Endodermal cell (in vitro differentiated cells): Measurements from ENCODE around the gene ADIPOQ. TPM values are rescaled to one million over a fixed set of nuclear protein-coding genes. Genes with fewer than 3 reads are reported as not detected.

Experiments
- DNase-seq: peaks from one replicate; pipeline ENCODE4 v3.0.0-alpha.2; 2017
- H3K27ac ChIP-seq: 2 replicates; pipeline ENCODE4 v1.5.1; 2013; ENCODE audit warnings: mild to moderate bottlenecking, low read depth, low read length, moderate library complexity
- H3K27me3 ChIP-seq: 2 replicates; pipeline ENCODE4 v1.6.1; 2013; ENCODE audit warnings: mild to moderate bottlenecking, low read length, moderate library complexity; ENCODE audit not compliant: insufficient read depth, control insufficient read depth, poor library complexity, severe bottlenecking
- H3K36me3 ChIP-seq: 2 replicates; pipeline ENCODE4 v1.7.0; 2013; ENCODE audit warnings: mild to moderate bottlenecking, low read length, moderate library complexity; ENCODE audit not compliant: control insufficient read depth, insufficient read depth
- H3K4me1 ChIP-seq: one replicate; pipeline ENCODE4 v1.7.0; 2013; ENCODE audit warnings: low read length; ENCODE audit not compliant: control insufficient read depth, insufficient read depth
- H3K4me3 ChIP-seq: 2 replicates; pipeline ENCODE4 v1.5.1; 2013; ENCODE audit warnings: mild to moderate bottlenecking, low read length, moderate library complexity
- H3K9ac ChIP-seq: 2 replicates; pipeline ENCODE4 v1.6.1; 2013; ENCODE audit warnings: mild to moderate bottlenecking, low read length, moderate library complexity; ENCODE audit not compliant: poor library complexity, severe bottlenecking; ENCODE audit errors: extremely low read depth
- H3K9me3 ChIP-seq: 2 replicates; pipeline ENCODE4 v1.6.1; 2013; ENCODE audit warnings: mild to moderate bottlenecking, low read length, moderate library complexity; ENCODE audit not compliant: control insufficient read depth
- H3K27ac Mint-ChIP-seq: 2 replicates; pipeline ENCODE4 v1.8.0; 2020; ENCODE audit warnings: mixed read lengths
- H3K27me3 Mint-ChIP-seq: 2 replicates; pipeline ENCODE4 v1.8.0; 2021; ENCODE audit warnings: mild to moderate bottlenecking, mixed read lengths; ENCODE audit not compliant: insufficient read depth
- H3K36me3 Mint-ChIP-seq: 2 replicates; pipeline ENCODE4 v1.8.0; 2020; ENCODE audit warnings: low read depth, mixed read lengths
- H3K4me1 Mint-ChIP-seq: 2 replicates; pipeline ENCODE4 v1.8.0; 2020; ENCODE audit warnings: mixed read lengths
- H3K4me3 Mint-ChIP-seq: 2 replicates; pipeline ENCODE4 v1.8.0; 2020; ENCODE audit warnings: mild to moderate bottlenecking, moderate library complexity, mixed read lengths
- H3K9me3 Mint-ChIP-seq: 2 replicates; pipeline ENCODE4 v1.8.0; 2020; ENCODE audit warnings: mild to moderate bottlenecking, mixed read lengths
- CTCF ChIP-seq: fragments of 200-600 bp; sonication (generic); conservative IDR thresholded peaks from 2 replicates; pipeline ENCODE4 v1.5.0; 2021; ENCODE audit warnings: antibody characterized with exemption, mild to moderate bottlenecking
- WGBS, 2 experiments: methylation state at CpG; one replicate each; pipeline versions ENCODE4 v1.1.5 to v1.1.7; 2013; ENCODE audit warnings: missing lambda C conversion rate in 2 of 2, mixed read lengths in 1 of 2; ENCODE audit not compliant: insufficient coverage in 1 of 2, insufficient read length in 1 of 2; 5-methylcytosine and 5-hydroxymethylcytosine counted together
- total RNA-seq, 2 donors: library from RNA; stranded (reverse); fragmentation: NEBNext Ultra II Directional in 1 of 2; extraction: Animal tissue kit (Norgen Biotek cat#: 25700) in 1 of 2; gene quantifications; 2 replicates in 1 of 2; 3 replicates in 1 of 2; pipeline ENCODE4 v1.2.1, GENCODE V29; 2021

The ADIPOQ gene
- total RNA-seq, 2 donors from 2014 or later: not detected

DNA sequence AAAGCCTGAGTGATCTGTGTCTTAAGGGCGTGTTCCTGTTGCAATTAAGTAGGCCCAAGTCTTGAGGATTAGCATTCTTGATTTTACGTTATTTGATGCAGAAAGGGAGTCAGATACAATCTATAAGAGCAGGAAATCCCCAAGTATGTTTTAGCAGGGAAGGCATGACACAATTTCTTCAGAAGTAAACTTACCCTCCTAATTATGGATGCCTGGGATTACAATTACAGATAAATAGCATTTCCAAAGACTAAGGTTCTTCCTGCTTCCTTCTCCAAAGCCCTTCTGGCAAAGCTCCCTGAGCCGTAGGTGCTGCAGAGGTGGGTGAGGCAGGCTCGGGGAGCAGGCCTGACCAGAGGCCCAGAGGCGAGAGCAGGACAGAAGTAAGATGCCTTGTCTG lies 52.9 kb downstream of the ADIPOQ start:
- no peak for DNase-seq
- no peak overlapping the region for H3K4me3 Mint-ChIP-seq
- Histone ChIP-seq H3K27ac (no peak overlapping the region), H3K4me3 (peak overlapping the region; percentile 19), H3K27me3 (no peaks in the 10 kb centered on the region), H3K4me1 (no peaks in the 10 kb centered on the region), H3K36me3 (no peaks in the 10 kb centered on the region), H3K9me3 (peaks cover 24% of the 10 kb centered on the region), H3K9ac (no peak overlapping the region)
- H3K27ac Mint-ChIP-seq: no peak overlapping the region
- H3K36me3 Mint-ChIP-seq: peaks cover 8% of the 10 kb centered on the region
- H3K27me3 Mint-ChIP-seq: peaks cover 2% of the 10 kb centered on the region
- peaks cover 16% of the 10 kb centered on the region for H3K4me1 Mint-ChIP-seq
- H3K9me3 Mint-ChIP-seq: peaks cover 25% of the 10 kb centered on the region
- no peak for TF ChIP-seq CTCF
- 96 to 97% methylated on average over 5 of the region's 5 CpGs for WGBS, 2 experiments

DNA sequence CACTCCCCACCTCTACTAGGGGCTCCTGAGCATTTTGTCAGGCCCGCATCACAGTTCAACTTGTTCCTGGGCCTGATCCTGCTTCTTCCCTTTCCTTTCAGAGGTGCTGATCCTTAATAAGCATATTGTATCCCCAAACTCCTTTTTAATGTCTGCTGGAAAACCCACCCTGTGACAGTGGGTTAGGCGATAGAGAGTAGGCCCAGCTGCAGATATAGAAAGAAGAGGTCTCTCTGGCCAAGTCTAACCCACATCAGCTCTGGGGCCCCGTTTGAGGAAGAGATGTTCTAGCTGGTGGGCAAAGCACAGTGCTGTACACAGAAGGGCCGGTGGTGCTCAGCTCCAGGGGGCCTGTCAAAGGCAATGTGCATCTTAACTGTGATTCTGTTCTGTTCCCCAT lies 53.5 kb downstream of the ADIPOQ start:
- Histone ChIP-seq H3K36me3 (no peaks in the 10 kb centered on the region), H3K4me3 (peak overlapping the region; percentile 19), H3K27me3 (no peaks in the 10 kb centered on the region), H3K9me3 (peaks cover 24% of the 10 kb centered on the region), H3K4me1 (no peaks in the 10 kb centered on the region), H3K27ac (no peak overlapping the region), H3K9ac (no peak overlapping the region)
- 82 to 90% methylated on average over 3 to 4 of the region's 4 CpGs for WGBS, 2 experiments
- H3K27me3 Mint-ChIP-seq: peaks cover 2% of the 10 kb centered on the region
- TF ChIP-seq CTCF: no peak
- peaks cover 25% of the 10 kb centered on the region for H3K9me3 Mint-ChIP-seq
- H3K36me3 Mint-ChIP-seq: peaks cover 8% of the 10 kb centered on the region
- DNase-seq: no peak
- H3K27ac Mint-ChIP-seq: no peak overlapping the region
- no peak overlapping the region for H3K4me3 Mint-ChIP-seq
- H3K4me1 Mint-ChIP-seq: peaks cover 16% of the 10 kb centered on the region

DNA sequence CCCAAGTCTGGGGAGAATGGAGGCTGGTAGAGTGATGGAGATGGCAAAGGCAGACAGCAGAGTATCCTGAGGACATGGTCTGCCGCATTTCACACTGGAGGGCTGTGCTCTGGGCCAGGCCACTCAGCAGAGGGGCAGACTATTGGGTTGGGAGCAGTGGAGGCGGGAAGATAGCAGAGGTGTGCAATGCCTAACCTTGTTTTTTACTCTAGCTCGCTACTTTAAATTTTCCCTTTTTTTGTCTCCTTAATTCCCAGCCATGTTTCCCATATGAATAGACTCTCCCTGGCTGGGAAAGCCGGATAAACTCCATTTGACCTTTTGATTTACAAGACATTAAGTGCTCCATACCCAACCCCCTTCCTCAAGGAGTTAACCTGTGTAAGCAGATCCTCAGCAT lies 54.4 kb downstream of the ADIPOQ start:
- Histone ChIP-seq H3K4me1 (no peaks in the 10 kb centered on the region), H3K27ac (no peak overlapping the region), H3K4me3 (no peak overlapping the region), H3K9ac (no peak overlapping the region), H3K9me3 (peaks cover 24% of the 10 kb centered on the region), H3K27me3 (no peaks in the 10 kb centered on the region), H3K36me3 (no peaks in the 10 kb centered on the region)
- DNase-seq: peak; percentile 57
- Mint-ChIP-seq H3K9me3 (peaks cover 25% of the 10 kb centered on the region), H3K36me3 (peaks cover 8% of the 10 kb centered on the region), H3K4me3 (no peak overlapping the region), H3K4me1 (peaks cover 16% of the 10 kb centered on the region), H3K27ac (no peak overlapping the region), H3K27me3 (peaks cover 2% of the 10 kb centered on the region)
- TF ChIP-seq CTCF: no peak
- WGBS, 2 experiments: 63 to 71% methylated on average over 4 of the region's 4 CpGs
